Lung (tissue), 12 donors: Measurements from ENCODE around the gene GOLGB1. TPM values are rescaled to one million over a fixed set of nuclear protein-coding genes. Genes with fewer than 3 reads are reported as not detected.
"Not testable (repeated sequence)": the region's sequence is repeated elsewhere in the genome, so short reads cannot be mapped to it uniquely, and the experiment has no call there.

ENCODE experiments used
- ATAC-seq: fragments of 200-7000 bp; cut with Tn5 transposase; one replicate; pipeline ENCODE4 v1.9.1; 2020; ENCODE audit warnings: moderate number of reproducible peaks; ENCODE audit not compliant: insufficient read depth, low FRiP score
- DNase-seq, 3 donors: peaks; one replicate each; pipeline ENCODE4 v3.0.0-alpha.2; 2013 to 2017
- H3K27ac ChIP-seq, 2 donors: one replicate each; pipeline ENCODE4 v1.5.1; 2013; ENCODE audit warnings: mild to moderate bottlenecking in 2 of 2, moderate library complexity in 2 of 2, control low read depth in 1 of 2, inconsistent platforms in 1 of 2, low read depth in 1 of 2, low read length in 1 of 2
- H3K27me3 ChIP-seq, 3 donors: one replicate each; pipeline ENCODE4 v1.5.1; 2013; ENCODE audit warnings: low read length in 2 of 3; ENCODE audit not compliant: control insufficient read depth in 3 of 3, insufficient read depth in 3 of 3
- H3K36me3 ChIP-seq, 4 donors: one replicate each; pipeline ENCODE4 v1.5.1; 2013; ENCODE audit warnings: low read length in 4 of 4, mild to moderate bottlenecking in 1 of 4, moderate library complexity in 1 of 4; ENCODE audit not compliant: control insufficient read depth in 4 of 4, insufficient read depth in 4 of 4
- H3K4me1 ChIP-seq, 5 donors: one replicate each; pipeline ENCODE4 v1.5.1; 2013; ENCODE audit warnings: low read length in 5 of 5, mild to moderate bottlenecking in 2 of 5, moderate library complexity in 1 of 5; ENCODE audit not compliant: control insufficient read depth in 5 of 5, insufficient read depth in 5 of 5
- H3K4me3 ChIP-seq: one replicate; pipeline ENCODE4 v1.5.1; 2013; ENCODE audit warnings: mild to moderate bottlenecking, control low read depth, moderate library complexity
- H3K9ac ChIP-seq, 2 donors: one replicate each; pipeline ENCODE4 v1.5.1; 2013; ENCODE audit warnings: low read length in 2 of 2, control low read depth in 1 of 2; ENCODE audit not compliant: insufficient read depth in 1 of 2
- H3K9me3 ChIP-seq, 4 donors: one replicate each; pipeline ENCODE4 v1.5.1; 2013; ENCODE audit warnings: low read length in 3 of 4, mild to moderate bottlenecking in 1 of 4, moderate library complexity in 1 of 4; ENCODE audit not compliant: control insufficient read depth in 4 of 4, insufficient read depth in 3 of 4
- WGBS, 2 donors: extraction: QIAGEN DNeasy Blood & Tissue Kit; methylation state at CpG; one replicate each; pipeline ENCODE4 v1.1.7; 2013; 5-methylcytosine and 5-hydroxymethylcytosine counted together
- polyA plus RNA-seq, 2 donors: library from polyadenylated mRNA; stranded (reverse); fragments of 200-250 nt; gene quantifications; one replicate each; pipeline ENCODE4 v1.2.1, GENCODE V29; 2013
- total RNA-seq, 2 donors: library from RNA; depleted of rRNA in 1 of 2; stranded (reverse); fragments of >200 nt in 1 of 2; gene quantifications; one replicate each; pipeline ENCODE4 v1.2.1, GENCODE V29; 2014 to 2021
- TF ChIP-seq, protein P1 (sequence below): IDR thresholded peaks from 2 replicates; pipeline ENCODE4 v1.5.1; 2012; ENCODE audit warnings: mild to moderate bottlenecking; ENCODE audit errors: control extremely low read depth, extremely low read depth
- donor health status: control.
- donor health status: control.
- donor health status: Bipolar disorder and iron deficiency.
- donor health status: healthy.
- donor health status: DM: yes; HTN: yes; CAD: no.

GOLGB1 gene
- total and polyA plus RNA-seq, 4 donors: 11.6 to 92.8 (median 31.1) TPM

DNA sequence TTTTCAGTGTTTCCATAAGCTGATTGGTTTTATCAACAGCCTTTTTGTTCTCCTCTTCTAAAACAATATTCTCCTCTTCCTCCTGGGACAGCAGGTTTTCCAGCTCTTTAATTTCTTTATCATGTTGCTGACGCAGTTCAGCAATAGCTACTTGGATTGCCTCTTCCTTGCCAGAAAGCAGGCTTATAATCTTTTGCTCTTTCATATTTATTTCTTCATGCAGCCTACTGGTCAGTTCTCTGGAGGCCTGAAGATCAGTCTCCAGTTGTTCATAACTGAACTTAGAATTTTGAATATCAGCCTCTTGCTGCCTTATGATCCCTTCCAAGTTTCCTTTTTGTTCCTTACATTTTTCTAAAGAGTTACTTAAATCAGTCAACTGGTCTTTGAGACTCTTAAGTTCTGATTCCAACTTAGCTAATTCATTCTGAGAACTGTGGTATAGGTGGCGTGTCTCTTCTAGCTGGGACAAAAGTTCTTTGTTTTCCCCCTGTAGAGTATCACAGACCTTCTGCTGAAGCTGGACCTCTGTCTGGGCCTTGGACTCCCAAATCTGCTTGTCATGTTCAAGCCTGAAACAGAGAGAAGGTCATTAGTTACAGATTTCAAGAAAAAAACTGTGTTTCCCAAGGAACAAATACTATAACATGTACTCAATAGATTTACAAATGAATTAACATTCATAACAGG, 57.4 kb downstream of the GOLGB1 start:
- no peaks in the 10 kb centered on the region for H3K27me3 ChIP-seq
- no peak for ATAC-seq
- TF ChIP-seq, protein P1, sequence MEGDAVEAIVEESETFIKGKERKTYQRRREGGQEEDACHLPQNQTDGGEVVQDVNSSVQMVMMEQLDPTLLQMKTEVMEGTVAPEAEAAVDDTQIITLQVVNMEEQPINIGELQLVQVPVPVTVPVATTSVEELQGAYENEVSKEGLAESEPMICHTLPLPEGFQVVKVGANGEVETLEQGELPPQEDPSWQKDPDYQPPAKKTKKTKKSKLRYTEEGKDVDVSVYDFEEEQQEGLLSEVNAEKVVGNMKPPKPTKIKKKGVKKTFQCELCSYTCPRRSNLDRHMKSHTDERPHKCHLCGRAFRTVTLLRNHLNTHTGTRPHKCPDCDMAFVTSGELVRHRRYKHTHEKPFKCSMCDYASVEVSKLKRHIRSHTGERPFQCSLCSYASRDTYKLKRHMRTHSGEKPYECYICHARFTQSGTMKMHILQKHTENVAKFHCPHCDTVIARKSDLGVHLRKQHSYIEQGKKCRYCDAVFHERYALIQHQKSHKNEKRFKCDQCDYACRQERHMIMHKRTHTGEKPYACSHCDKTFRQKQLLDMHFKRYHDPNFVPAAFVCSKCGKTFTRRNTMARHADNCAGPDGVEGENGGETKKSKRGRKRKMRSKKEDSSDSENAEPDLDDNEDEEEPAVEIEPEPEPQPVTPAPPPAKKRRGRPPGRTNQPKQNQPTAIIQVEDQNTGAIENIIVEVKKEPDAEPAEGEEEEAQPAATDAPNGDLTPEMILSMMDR: no peak
- no peak for DNase-seq
- H3K36me3 ChIP-seq: peaks cover 11 to 28% (median 18%) of the 10 kb centered on the region in 4 donors
- H3K9ac ChIP-seq: no peak overlapping the region
- 94 to 95% methylated on average over 2 of the region's 2 CpGs for WGBS, 2 donors
- no peak overlapping the region for H3K4me3 ChIP-seq
- H3K27ac ChIP-seq: no peak overlapping the region
- H3K4me1 ChIP-seq: peaks cover 0 to 2% (median 0%) of the 10 kb centered on the region in 5 donors
- no peaks in the 10 kb centered on the region for H3K9me3 ChIP-seq

- ATAC-seq (no peak), DNase-seq (no peak)
- Histone ChIP-seq H3K27ac (no peak overlapping the region), H3K9me3 (peaks cover 0 to 2% (median 0%) of the 10 kb centered on the region in 4 donors), H3K4me3 (no peak overlapping the region), H3K27me3 (no peaks in the 10 kb centered on the region), H3K4me1 (peaks cover 0 to 2% (median 0%) of the 10 kb centered on the region in 5 donors), H3K36me3 (peaks cover 8 to 33% (median 20%) of the 10 kb centered on the region in 4 donors), H3K9ac (no peak overlapping the region)
- TF ChIP-seq, protein P1: no peak
- WGBS, 2 donors: 97 to 98% methylated on average over 2 of the region's 2 CpGs
Observed at GRCh38 chr3:121690777-121691405, 58.6 kb downstream of the GOLGB1 start.

DNA sequence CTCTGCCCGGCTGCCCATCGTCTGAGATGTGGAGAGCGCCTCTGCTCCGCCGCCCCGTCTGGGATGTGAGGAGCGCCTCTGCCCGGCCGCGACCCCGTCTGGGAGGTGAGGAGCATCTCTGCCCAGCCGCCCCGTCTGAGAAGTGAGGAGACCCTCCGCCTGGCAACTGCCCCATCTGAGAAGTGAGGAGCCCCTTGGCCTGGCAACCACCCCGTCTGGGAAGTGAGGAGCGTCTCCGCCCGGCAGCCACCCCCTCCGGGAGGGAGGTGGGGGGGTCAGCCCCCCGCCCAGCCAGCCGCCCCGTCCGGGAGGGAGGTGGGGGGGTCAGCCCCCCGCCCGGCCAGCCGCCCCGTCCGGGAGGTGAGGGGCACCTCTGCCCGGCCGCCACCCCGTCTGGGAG, 60.8 kb downstream of the GOLGB1 start:
- 95 to 96% methylated on average over 21 to 31 of the region's 31 CpGs for whole genome bisulfite sequencing, 2 donors
- H3K27ac ChIP-seq, H3K9ac ChIP-seq, H3K27me3 ChIP-seq, ATAC-seq, DNase-seq, H3K4me3 ChIP-seq, H3K9me3 ChIP-seq, H3K4me1 ChIP-seq: not testable (repeated sequence)
- H3K36me3 ChIP-seq: peaks cover 8 to 27% (median 23%) of the 10 kb centered on the region in 4 donors

GRCh38 chr3:121681792-121682191, 67.7 kb downstream of the GOLGB1 start:
- no peak overlapping the region for H3K4me3 ChIP-seq
- no peak overlapping the region for H3K9ac ChIP-seq
- peaks cover 0 to 4% (median 0%) of the 10 kb centered on the region in 4 donors for H3K9me3 ChIP-seq
- H3K36me3 ChIP-seq: peaks cover 17 to 41% (median 35%) of the 10 kb centered on the region in 4 donors
- DNase-seq (no peak), ATAC-seq (no peak)
- WGBS, 2 donors: 93 to 94% methylated on average over 1 of the region's 1 CpG
- H3K27ac ChIP-seq: no peak overlapping the region
- H3K4me1 ChIP-seq: no peaks in the 10 kb centered on the region
- TF ChIP-seq, protein P1: no peak
- H3K27me3 ChIP-seq: no peaks in the 10 kb centered on the region
